Stimulated activated CD4-positive, alpha-beta T cell treated with anti-CD3 and anti-CD28 coated beads, Interleukin-4, amount 100 ng/mL, for 1 hour (primary cell): ENCODE measurements around the gene APBB2.

ENCODE experiments used
- DNase-seq: peaks from one replicate; pipeline ENCODE4 v3.0.0-alpha.2; 2020

The APBB2 gene

GRCh38 chr4:41132055-41132683 is 82.2 kb downstream of the APBB2 start:
- DNase-seq: no peak

- DNase-seq: no peak
Measured at GRCh38 chr4:41129936-41130440, 84.4 kb downstream of the APBB2 start.

DNA sequence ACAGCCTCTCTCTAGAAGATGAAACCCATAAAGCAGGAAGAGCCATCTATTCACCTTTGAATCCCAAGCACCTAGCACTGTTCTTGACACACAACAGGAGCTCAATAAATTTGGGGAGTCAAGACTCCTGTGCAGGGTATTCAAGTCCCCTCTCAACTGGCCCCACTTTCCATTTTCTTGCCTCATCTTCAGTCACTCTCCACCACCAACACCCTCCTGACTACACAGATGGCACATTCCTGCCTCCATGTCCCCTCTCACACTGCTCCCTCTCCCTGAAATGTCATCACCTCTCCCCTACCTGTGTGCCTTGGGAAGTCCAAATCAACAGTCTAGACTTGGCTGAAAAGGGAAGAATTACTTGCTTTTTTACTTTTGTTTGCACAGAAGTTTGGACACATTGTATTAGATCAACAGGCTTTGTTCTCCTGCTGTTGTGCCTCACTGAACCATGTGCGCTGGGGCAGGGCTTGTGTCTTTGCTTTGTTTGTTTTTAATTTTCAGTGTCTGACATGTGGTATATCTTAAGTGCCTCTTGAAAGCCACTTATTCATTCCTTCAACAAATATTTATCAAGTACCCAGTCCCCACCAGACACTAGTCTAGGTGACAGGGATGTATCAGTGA is 85.1 kb downstream of the APBB2 start:
- DNase-seq: no peak

DNA sequence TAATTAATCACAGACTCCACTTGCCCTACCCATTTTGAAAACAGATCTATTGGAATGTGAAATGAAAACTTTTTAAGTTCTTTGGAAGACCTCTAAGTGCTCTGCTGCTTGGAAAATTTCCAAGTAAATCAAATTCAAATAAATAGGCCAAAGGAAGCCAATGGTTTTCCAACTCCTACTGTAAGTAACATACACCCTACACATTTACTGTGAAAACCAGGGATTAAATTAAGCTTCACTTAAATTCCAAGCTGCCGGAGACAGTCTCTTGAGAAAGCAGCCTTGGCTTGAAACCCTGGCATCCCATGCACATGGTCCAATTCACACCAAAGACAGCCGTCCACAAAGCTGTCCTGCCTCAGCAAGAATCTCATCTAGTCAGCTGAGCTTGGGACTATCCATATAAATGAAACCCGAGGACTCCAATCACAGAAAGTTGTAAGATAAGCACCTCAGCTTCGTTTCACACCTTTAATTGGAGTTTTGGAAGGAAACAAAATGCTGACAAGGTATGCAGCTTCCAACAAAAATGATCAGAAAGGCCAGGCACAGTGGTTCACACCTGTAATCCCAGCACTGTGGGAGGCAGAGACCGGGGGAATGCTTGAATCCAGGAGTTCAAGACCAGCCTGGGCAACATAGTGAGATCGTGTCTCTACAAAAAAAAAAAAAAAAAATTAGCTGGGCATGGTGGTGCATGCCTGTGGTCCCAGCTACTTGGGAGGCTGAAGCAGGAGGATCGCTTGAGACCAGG is 88.6 kb downstream of the APBB2 start:
- no peak for DNase-seq

GRCh38 chr4:41124916-41125548 is 89.3 kb downstream of the APBB2 start:
- DNase-seq: no peak

GRCh38 chr4:41122775-41123174 is 91.6 kb downstream of the APBB2 start:
- no peak for DNase-seq

DNA sequence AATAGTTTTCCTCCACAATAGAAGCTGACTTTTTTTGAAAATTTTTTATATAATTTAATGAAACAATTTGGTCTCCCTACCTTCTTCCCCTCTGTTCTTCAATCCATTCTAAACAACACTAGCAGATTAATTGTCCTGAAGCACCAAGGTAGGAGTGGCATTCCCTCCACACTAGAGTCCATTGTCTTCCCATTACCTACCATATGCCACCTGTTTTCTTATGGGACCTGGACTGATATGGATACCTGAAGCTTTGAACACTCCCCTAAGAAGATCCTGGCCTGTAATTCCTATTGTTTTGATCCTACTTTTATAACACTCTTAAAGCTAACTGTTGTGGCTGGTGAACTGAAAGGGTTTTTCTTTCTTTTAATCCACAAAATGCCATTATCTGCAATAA is 92.0 kb downstream of the APBB2 start:
- no peak for DNase-seq

GRCh38 chr4:41121906-41122305 is 92.4 kb downstream of the APBB2 start:
- no peak for DNase-seq

- DNase-seq: no peak
Measured at GRCh38 chr4:41120297-41121217, 93.8 kb downstream of the APBB2 start.

- DNase-seq: no peak
Measured at GRCh38 chr4:41119867-41120295, 94.5 kb downstream of the APBB2 start.

GRCh38 chr4:41111791-41112190 is 102.6 kb downstream of the APBB2 start:
- no peak for DNase-seq

DNA sequence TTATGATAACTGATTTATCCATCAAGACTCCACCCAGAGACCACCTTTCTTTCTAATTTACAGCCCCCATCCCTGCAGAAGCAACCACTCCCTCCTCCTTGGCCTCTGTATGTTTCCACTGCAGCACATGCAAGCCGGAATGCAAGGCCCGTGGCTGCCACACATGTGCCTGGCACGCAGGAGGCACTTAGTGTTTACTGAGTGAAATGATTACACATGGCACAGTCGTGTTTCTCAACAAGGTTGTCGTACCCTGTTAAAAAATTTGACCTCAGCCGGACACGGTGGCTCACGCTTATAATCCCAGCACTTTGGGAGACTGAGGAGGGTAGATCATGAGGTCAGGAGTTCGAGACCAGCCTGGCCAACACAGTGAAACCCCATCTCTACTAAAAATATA is 104.3 kb downstream of the APBB2 start:
- no peak for DNase-seq

DNA sequence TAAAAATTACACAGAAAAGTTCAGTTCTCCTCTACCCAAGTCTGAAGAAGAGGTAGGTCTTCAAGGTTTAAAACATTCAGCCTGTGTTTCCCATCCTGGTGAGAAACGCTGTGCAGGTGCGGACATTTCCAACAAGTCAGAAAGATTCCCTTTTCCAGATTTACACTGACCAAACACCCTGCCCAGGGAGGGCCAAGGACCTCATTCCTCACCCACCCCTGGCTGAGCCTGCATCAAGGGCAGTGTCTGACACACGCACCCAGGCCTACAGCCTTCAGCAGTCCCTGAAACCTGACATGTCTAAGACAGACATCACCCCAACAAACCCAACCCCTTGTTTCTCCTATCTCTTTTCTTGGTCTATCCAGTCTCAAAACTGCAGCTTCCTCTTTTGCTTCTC is 105.9 kb downstream of the APBB2 start:
- DNase-seq: no peak

DNA sequence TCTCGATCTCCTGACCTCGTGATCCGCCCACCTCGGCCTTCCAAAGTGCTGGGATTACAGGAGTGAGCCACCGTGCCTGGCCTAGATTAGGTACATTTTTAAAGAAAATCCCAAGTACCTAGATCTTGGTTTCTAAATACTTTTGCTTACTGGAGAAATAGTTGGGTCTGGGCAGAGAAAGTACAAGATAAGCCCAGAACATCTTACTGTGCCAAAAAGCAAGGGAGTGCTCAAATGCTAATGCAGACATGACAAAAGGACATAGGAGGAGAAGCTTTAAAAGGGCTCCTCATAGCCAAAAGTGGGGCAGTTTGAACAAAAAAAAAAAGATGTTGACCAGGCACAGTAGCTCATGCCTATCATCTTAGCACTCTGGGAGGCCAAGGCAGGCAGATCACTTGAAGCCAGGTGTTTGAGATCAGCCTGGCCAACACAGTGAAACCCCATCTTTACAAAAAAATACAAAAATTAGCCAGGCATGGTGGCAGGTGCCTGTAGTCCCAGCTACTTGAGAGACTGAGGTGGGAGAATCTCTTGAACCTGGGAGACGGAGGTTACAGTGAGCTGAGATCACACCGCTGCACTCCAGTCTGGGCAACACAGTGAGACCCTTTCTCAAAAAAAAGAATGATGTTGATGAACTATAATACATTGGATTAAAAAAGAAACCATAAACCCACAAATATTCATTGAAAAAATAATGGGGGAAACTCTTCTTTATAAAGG is 107.5 kb downstream of the APBB2 start:
- DNase-seq: no peak

- no peak for DNase-seq
Measured at GRCh38 chr4:41106081-41106480, 108.3 kb downstream of the APBB2 start.

DNA sequence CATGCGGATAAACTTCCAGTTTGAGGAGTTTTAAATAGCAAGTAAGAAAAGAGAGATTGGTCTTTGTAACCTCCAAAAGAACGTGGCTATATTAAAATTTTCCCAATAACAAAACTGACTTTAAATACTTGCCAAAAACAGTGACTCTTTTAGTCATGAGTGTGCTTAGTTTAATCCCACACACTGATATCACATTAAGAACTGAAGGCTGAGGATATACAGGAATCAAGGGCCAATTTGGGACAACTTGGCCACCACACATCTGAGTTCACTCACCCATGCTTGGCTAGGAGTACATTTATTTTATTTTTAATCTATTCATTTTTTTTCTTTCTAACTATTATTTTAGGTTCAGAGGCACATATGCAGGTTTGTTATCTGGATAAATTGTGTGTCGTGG is 110.2 kb downstream of the APBB2 start:
- DNase-seq: no peak

- DNase-seq: no peak
Measured at GRCh38 chr4:41103657-41104056, 110.7 kb downstream of the APBB2 start.

GRCh38 chr4:41102414-41103092 is 111.8 kb downstream of the APBB2 start:
- DNase-seq: no peak

- DNase-seq: no peak
Measured at GRCh38 chr4:41098093-41099048, 116.0 kb downstream of the APBB2 start.

GRCh38 chr4:41095973-41096372 is 118.4 kb downstream of the APBB2 start:
- no peak for DNase-seq
